Stimulated activated naive CD8-positive, alpha-beta T cell treated with anti-CD3 and anti-CD28 coated beads, Interleukin-15, amount 100 ng/mL, for 72 hours (primary cell): Measurements from ENCODE around the gene SPEM3.

Source experiments
- ATAC-seq: fragments of 150-1000 bp; cut with Tn5 transposase; 2 replicates; pipeline ENCODE4 v1.10.0; 2021; ENCODE audit warnings: mild to moderate bottlenecking, moderate library complexity
- DNase-seq, 2 donors: peaks; one replicate each; pipeline ENCODE4 v3.0.0; 2021 to 2022
- H3K27ac Mint-ChIP-seq, 2 donors: one replicate each; pipeline ENCODE4 v1.8.0; 2022; ENCODE audit warnings: mild to moderate bottlenecking in 2 of 2, mixed read lengths in 2 of 2, moderate library complexity in 2 of 2
- H3K27me3 Mint-ChIP-seq: one replicate; pipeline ENCODE4 v1.8.0; 2022; ENCODE audit warnings: mixed read lengths
- H3K4me1 Mint-ChIP-seq: one replicate; pipeline ENCODE4 v1.8.0; 2022; ENCODE audit warnings: mild to moderate bottlenecking, mixed read lengths
- H3K4me3 Mint-ChIP-seq, 2 donors: one replicate each; pipeline ENCODE4 v1.8.0; 2022; ENCODE audit warnings: mild to moderate bottlenecking in 2 of 2, mixed read lengths in 2 of 2, moderate library complexity in 1 of 2
- H3K9me3 Mint-ChIP-seq, 2 donors: one replicate each; pipeline ENCODE4 v1.8.0; 2022; ENCODE audit warnings: mixed read lengths in 2 of 2

SPEM3 gene

DNA sequence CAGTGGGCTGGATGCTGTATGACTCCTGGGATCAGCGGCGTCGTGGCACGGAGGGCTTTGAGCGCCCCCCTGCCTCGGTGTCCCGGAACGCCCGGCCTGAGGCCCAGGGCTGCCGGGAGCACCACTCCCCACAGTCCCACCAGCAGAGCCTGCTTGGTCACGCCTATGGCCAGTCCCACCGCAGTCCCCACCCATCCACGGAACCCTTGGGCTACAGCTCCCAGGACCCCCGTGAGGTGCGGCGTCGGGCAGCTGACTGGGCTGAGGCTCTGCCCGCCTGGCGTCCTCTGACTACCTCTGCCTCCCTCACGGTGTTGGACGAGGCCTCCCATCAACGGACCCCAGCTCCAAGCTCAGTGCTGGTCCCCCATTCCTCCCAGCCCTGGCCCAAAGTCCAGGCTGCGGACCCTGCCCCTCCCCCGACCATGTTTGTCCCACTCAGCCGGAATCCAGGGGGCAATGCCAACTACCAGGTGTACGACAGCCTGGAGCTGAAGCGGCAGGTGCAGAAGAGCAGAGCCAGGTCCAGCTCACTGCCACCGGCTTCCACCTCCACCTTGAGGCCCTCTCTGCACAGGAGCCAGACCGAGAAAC, 1.7 kb upstream of the SPEM3 start:
- DNase-seq (no peak), ATAC-seq (no peak)
- no peaks in the 10 kb centered on the region for H3K9me3 Mint-ChIP-seq
- H3K27ac Mint-ChIP-seq: no peak overlapping the region
- H3K4me1 Mint-ChIP-seq: no peaks in the 10 kb centered on the region
- H3K27me3 Mint-ChIP-seq: no peaks in the 10 kb centered on the region
- H3K4me3 Mint-ChIP-seq: no peak overlapping the region

DNA sequence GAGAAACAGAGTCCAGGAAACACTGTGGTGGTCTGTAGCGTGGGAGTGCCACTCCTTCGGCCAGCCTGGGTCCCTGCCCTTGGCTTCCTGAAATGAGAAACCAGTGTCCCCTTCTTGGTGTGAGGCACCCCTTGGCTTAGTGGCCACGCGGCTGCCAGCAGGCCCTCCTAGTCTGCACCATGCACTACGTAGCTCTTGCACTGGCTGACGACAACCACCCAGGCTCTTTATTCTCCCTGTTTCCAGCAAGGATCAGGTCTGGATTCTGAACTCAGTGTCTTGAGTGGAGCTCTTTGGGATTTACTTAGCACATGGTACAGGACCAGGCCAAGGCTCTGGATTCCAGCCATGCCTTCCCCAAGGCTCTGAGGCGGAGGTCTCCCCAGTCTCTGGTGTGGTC, 1.1 kb upstream of the SPEM3 start:
- Mint-ChIP-seq H3K9me3 (no peaks in the 10 kb centered on the region), H3K4me1 (no peaks in the 10 kb centered on the region), H3K27ac (no peak overlapping the region), H3K4me3 (no peak overlapping the region), H3K27me3 (no peaks in the 10 kb centered on the region)
- DNase-seq: no peak
- no peak for ATAC-seq

DNA sequence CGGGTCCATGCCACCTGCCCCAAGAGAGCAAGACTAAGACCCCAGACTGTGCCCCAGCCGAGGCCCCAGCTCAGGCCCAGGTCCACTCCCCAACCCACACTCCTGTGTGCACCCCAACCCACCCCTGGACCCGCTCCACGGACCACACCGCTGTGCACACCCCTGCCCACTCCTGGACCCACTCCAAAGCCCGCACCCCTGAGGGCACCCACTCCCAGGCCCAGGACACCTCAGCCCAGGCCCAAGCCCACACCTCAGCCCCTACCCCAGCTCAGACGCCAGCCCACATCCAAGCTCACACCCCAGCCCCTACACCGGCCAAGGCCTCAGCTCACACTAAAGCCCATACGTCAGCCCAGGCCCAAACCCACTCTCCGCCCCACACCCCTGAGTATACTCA, 1.1 kb downstream of the SPEM3 start:
- ATAC-seq (peak; percentile 55), DNase-seq (no peak)
- peaks cover under 1% of the 10 kb centered on the region for H3K4me1 Mint-ChIP-seq
- H3K4me3 Mint-ChIP-seq: no peak overlapping the region
- H3K9me3 Mint-ChIP-seq: no peaks in the 10 kb centered on the region
- H3K27me3 Mint-ChIP-seq: no peaks in the 10 kb centered on the region
- H3K27ac Mint-ChIP-seq: no peak overlapping the region

DNA sequence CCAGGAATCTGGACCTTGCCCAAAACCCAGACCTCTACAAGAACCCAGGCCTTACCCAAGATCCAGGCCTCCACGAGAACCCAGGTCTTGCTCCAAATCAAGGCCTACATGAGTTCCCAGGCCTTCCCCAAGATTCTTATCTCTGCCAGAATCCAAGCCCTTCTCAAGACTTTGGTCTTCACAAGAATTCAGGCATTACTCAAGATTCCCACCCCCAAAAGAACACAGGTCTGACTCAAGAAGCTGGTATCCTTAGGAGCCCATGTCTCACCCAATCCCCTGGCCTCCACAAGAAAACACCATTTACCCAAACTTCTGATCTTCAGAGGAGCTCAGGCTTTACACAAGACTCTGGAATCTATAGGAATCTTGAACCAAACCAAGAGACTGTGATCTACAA, 2.6 kb downstream of the SPEM3 start:
- Mint-ChIP-seq H3K27me3 (no peaks in the 10 kb centered on the region), H3K9me3 (no peaks in the 10 kb centered on the region), H3K27ac (no peak overlapping the region), H3K4me3 (no peak overlapping the region), H3K4me1 (peaks cover 10% of the 10 kb centered on the region)
- DNase-seq (no peak), ATAC-seq (no peak)

DNA sequence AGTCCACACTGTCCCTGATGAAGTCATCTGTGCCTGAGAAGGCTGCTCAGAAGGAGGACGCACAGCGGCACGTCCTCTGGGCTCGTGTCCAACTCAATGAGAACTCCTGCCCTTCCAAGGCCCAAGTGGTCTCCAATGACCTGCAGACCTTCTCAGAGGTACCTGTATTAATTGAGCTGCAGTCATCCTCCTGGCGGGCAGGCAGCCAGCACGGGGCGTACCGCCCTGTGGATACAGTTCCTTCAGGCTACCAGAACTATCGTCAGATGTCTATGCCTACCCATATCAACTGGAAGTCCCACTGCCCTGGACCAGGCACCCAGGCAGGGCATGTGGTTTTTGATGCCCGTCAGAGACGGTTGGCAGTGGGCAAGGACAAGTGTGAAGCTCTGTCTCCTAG, 3.6 kb downstream of the SPEM3 start:
- Mint-ChIP-seq H3K4me1 (peaks cover 20% of the 10 kb centered on the region), H3K9me3 (no peaks in the 10 kb centered on the region), H3K4me3 (no peak overlapping the region), H3K27ac (no peak overlapping the region), H3K27me3 (no peaks in the 10 kb centered on the region)
- ATAC-seq (no peak), DNase-seq (no peak)

DNA sequence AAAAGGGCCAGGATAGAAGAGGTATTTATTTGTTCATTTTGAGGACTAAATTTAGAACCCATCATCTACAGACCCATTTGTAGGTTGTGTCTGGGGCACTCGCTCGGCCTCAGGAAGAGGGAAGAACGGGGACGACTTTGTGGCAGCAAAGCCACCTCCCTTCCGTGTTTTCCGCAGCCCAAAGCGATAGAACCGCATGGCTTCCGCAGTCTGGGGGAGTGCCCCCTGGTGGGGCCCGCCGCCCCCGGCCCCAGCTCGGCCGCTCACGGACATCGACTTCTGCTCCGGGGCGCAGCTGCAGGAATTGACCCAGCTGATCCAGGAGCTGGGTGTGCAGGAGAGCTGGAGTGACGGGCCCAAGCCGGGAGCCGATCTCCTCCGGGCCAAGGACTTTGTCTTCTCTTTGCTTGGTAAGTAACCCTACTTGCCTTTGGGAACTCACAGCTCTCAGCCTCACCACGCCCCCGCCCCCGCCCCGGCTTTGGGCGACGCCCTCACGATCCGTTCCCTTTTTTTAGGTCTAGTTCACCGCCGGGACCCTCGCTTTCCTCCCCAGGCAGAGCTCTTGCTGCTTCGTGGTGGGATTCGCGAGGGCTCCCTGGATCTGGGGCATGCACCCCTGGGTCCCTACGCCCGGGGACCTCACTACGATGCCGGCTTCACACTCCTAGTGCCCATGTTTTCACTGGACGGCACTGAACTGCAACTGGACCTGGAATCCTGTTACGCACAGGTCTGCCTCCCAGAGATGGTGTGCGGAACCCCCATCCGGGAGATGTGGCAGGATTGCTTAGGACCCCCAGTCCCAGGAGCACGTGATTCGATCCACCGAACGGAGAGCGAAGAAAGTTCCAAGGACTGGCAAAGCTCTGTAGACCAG, 7.3 kb downstream of the SPEM3 start:
- peak; percentile 75 to 78 for DNase-seq
- no peaks in the 10 kb centered on the region for H3K9me3 Mint-ChIP-seq
- H3K4me1 Mint-ChIP-seq: peaks cover 52% of the 10 kb centered on the region
- peak; percentile 48 for ATAC-seq
- peak overlapping the region; percentile 91 to 99 for H3K4me3 Mint-ChIP-seq
- H3K27me3 Mint-ChIP-seq: peaks cover 23% of the 10 kb centered on the region
- peak overlapping the region; percentile 87 to 88 for H3K27ac Mint-ChIP-seq

GRCh38 chr17:7436556-7437368, 8.1 kb downstream of the SPEM3 start:
- Mint-ChIP-seq H3K9me3 (no peaks in the 10 kb centered on the region), H3K4me3 (peak overlapping the region; percentile 91 to 99), H3K27ac (peak overlapping the region; percentile 61 to 87), H3K27me3 (peaks cover 29% of the 10 kb centered on the region), H3K4me1 (peaks cover 57% of the 10 kb centered on the region)
- peak; percentile 83 for ATAC-seq
- peak; percentile 86 to 88 for DNase-seq

- Mint-ChIP-seq H3K4me3 (peak overlapping the region; percentile 91 to 99), H3K4me1 (peaks cover 57% of the 10 kb centered on the region), H3K27me3 (peaks cover 36% of the 10 kb centered on the region), H3K27ac (no peak overlapping the region), H3K9me3 (no peaks in the 10 kb centered on the region)
- no peak for ATAC-seq
- no peak for DNase-seq
These were observed 8.8 kb downstream of the SPEM3 start for GRCh38 chr17:7437369-7437863.

DNA sequence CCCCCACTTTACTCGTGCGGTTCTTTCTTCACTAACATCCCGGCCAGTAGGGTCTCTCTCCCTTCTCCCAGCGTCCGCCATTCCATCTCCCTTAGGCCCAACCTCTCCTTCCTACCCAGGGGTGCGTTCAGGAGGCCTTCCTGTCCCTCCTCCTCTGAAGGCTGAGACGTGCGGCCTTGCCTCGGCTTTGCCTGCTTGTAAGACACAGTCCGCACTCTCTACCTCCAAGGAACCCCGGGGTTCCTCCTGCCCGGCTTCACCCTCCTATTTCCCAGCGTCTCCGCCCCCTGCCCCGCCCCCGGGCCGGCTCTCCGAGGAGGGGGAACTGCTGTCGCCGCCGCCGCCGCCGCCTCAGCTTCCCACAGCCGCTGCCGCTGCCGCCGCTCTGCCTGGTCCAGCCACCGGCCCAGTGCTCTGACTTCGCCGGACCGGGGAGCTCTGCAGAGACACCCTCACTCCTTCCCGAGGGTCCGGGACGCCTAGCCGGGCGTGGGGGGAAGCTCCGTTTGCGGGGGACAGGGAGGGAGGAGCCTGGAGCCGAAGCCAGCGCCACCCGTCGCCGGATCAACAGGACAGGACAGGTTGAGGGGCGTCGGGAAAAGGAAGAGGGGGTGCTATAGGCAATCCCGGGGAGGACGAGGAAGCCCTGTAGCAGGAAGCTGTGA, 9.4 kb downstream of the SPEM3 start:
- DNase-seq (peak; percentile 55 to 59), ATAC-seq (no peak)
- Mint-ChIP-seq H3K4me1 (peaks cover 57% of the 10 kb centered on the region), H3K27me3 (peaks cover 43% of the 10 kb centered on the region), H3K4me3 (peak overlapping the region; percentile 87 to 99), H3K9me3 (no peaks in the 10 kb centered on the region), H3K27ac (no peak overlapping the region)

- peaks cover 57% of the 10 kb centered on the region for H3K4me1 Mint-ChIP-seq
- peak overlapping the region; percentile 87 to 99 for H3K4me3 Mint-ChIP-seq
- no peak overlapping the region for H3K27ac Mint-ChIP-seq
- DNase-seq (no peak), ATAC-seq (no peak)
- H3K9me3 Mint-ChIP-seq: no peaks in the 10 kb centered on the region
- peaks cover 50% of the 10 kb centered on the region for H3K27me3 Mint-ChIP-seq
These were observed 10.2 kb downstream of the SPEM3 start for GRCh38 chr17:7438656-7439460.

GRCh38 chr17:7439462-7440112, 10.9 kb downstream of the SPEM3 start, which contains the start of gene FGF11:
FGF11 (plus strand) TSS chr17:7439512; CDS start chr17:7439621, 109 bp downstream.
- Mint-ChIP-seq H3K27ac (peak within 1 kb of the TSS; percentile 24 to 92), H3K9me3 (no peaks in the 10 kb centered on the region), H3K27me3 (peaks cover 56% of the 10 kb centered on the region), H3K4me1 (peaks cover 59% of the 10 kb centered on the region), H3K4me3 (peak within 1 kb of the TSS; percentile 94 to 99)
- peak in 1 of 2 donors; percentile 29 for DNase-seq
- no peak for ATAC-seq

DNA sequence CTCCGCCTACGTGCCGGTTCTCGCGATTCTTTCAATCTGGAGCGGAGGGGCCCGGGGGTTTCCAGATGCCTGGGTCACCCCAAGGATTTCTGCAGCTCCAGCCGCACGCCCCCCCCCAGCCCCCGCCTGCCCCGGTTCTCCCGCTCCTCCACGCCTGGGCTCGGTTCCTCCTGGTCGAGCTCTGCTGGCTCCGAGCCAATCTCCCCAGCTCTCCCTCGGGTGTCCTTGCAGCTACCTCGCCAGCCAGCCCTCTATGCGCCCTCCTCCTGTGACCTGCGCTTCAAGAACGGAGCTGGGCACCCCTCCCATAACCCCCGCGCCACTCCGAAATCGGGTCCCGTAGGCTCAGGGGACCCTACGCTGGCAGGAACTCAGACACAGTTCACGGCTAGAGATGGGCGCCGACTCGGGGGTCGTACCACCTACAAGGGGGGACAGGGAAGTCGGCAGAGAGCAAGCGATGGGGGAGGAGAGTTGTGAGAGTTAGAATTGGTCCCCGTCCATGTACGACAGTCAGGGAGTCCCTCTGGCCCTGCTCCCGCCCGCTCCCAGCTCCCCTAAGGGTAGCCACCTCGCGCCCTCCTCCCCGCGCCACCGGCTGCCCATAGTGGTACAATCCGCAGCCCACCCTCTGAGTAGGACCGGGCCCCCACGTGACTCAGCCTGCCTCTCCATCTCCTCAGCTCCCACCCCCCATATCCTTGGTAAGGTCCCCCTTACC, 11.6 kb downstream of the SPEM3 start:
- DNase-seq: peak; percentile 47 to 50
- H3K27me3 Mint-ChIP-seq: peaks cover 62% of the 10 kb centered on the region
- H3K27ac Mint-ChIP-seq: peak overlapping the region; percentile 24 to 92

GRCh38 chr17:7440834-7441195, 12.2 kb downstream of the SPEM3 start:
- Mint-ChIP-seq H3K27ac (peak overlapping the region in 1 of 2 donors; percentile 92), H3K4me1 (peaks cover 65% of the 10 kb centered on the region), H3K9me3 (no peaks in the 10 kb centered on the region), H3K27me3 (peaks cover 68% of the 10 kb centered on the region), H3K4me3 (peak overlapping the region; percentile 94 to 99)
- peak in 1 of 2 donors; percentile 39 for DNase-seq
- no peak for ATAC-seq

More for the DNA sequence above, 11.6 kb downstream of the SPEM3 start:
- peak overlapping the region; percentile 94 to 99 for H3K4me3 Mint-ChIP-seq
- H3K4me1 Mint-ChIP-seq: peaks cover 60% of the 10 kb centered on the region
- no peak for ATAC-seq
- no peaks in the 10 kb centered on the region for H3K9me3 Mint-ChIP-seq
